Mesenchymal stem cell (in vitro differentiated cells and primary cell): Measurements from ENCODE around the gene PLCG2.
"Not testable (repeated sequence)": the region's sequence is repeated elsewhere in the genome, so short reads cannot be mapped to it uniquely, and the experiment has no call there.

ENCODE experiments used
- DNase-seq: peaks from one replicate; pipeline ENCODE4 v3.0.0-alpha.2; 2013
- H2AFZ ChIP-seq: one replicate; pipeline ENCODE4 v1.6.1; 2013; ENCODE audit warnings: low read depth, mild to moderate bottlenecking, control low read depth, inconsistent platforms, low read length, moderate library complexity
- H2AK5ac ChIP-seq: 2 replicates; pipeline ENCODE4 v1.6.1; 2013; ENCODE audit warnings: low read length, moderate library complexity, mild to moderate bottlenecking, inconsistent platforms; ENCODE audit not compliant: severe bottlenecking
- H2BK120ac ChIP-seq: one replicate; pipeline ENCODE4 v1.6.1; 2013; ENCODE audit warnings: low read depth, mild to moderate bottlenecking, inconsistent platforms, low read length, moderate library complexity
- H2BK12ac ChIP-seq, 2 experiments: one replicate each; pipeline ENCODE4 v1.6.1; 2013; ENCODE audit warnings: inconsistent platforms in 2 of 2, low read length in 2 of 2, mild to moderate bottlenecking in 2 of 2, moderate library complexity in 2 of 2, control low read depth in 1 of 2
- H2BK15ac ChIP-seq: one replicate; pipeline ENCODE4 v1.6.1; 2013; ENCODE audit warnings: mild to moderate bottlenecking, low read depth, inconsistent platforms; ENCODE audit not compliant: poor library complexity, severe bottlenecking
- H2BK5ac ChIP-seq: 2 replicates; pipeline ENCODE4 v1.6.1; 2013; ENCODE audit warnings: low read depth, mild to moderate bottlenecking, low read length, control low read depth, inconsistent platforms; ENCODE audit not compliant: poor library complexity, severe bottlenecking
- H3K14ac ChIP-seq, 2 experiments: one replicate each; pipeline ENCODE4 v1.6.1; 2013; ENCODE audit warnings: inconsistent platforms in 2 of 2, low read length in 2 of 2, control low read depth in 1 of 2, mild to moderate bottlenecking in 1 of 2, moderate library complexity in 1 of 2
- H3K18ac ChIP-seq, 2 experiments: one replicate each; pipeline ENCODE4 v1.6.1; 2013; ENCODE audit warnings: inconsistent platforms in 2 of 2, low read length in 2 of 2, control low read depth in 1 of 2, low read depth in 1 of 2, mild to moderate bottlenecking in 1 of 2
- H3K23ac ChIP-seq, 2 experiments: one replicate each; pipeline ENCODE4 v1.6.1; 2013; ENCODE audit warnings: inconsistent platforms in 2 of 2, low read length in 2 of 2, mild to moderate bottlenecking in 2 of 2, moderate library complexity in 2 of 2, control low read depth in 1 of 2
- H3K27ac ChIP-seq: 2 replicates; pipeline ENCODE4 v1.5.1; 2013; ENCODE audit warnings: mild to moderate bottlenecking, moderate library complexity, low read length, control low read depth, inconsistent platforms; ENCODE audit not compliant: poor library complexity, severe bottlenecking
- H3K27me3 ChIP-seq, 2 experiments: 2 replicates each; pipeline versions ENCODE4 v1.6.1 to v1.7.0; 2013; ENCODE audit warnings: low read length in 2 of 2, mild to moderate bottlenecking in 2 of 2, moderate library complexity in 2 of 2, control low read depth in 1 of 2, inconsistent platforms in 1 of 2; ENCODE audit not compliant: control insufficient read depth in 1 of 2, insufficient read depth in 1 of 2
- H3K36me3 ChIP-seq, 2 experiments: 2 replicates each; pipeline versions ENCODE4 v1.6.1 to v1.7.0; 2013; ENCODE audit warnings: low read length in 2 of 2, control low read depth in 1 of 2, inconsistent platforms in 1 of 2, low read depth in 1 of 2, mild to moderate bottlenecking in 1 of 2; ENCODE audit not compliant: insufficient read depth in 2 of 2, control insufficient read depth in 1 of 2
- H3K4ac ChIP-seq, 2 experiments: one replicate each; pipeline ENCODE4 v1.6.1; 2013; ENCODE audit warnings: inconsistent platforms in 2 of 2, low read length in 2 of 2, mild to moderate bottlenecking in 2 of 2, moderate library complexity in 2 of 2, control low read depth in 1 of 2, low read depth in 1 of 2
- H3K4me1 ChIP-seq: 2 replicates; pipeline ENCODE4 v1.6.1; 2013; ENCODE audit warnings: low read depth, low read length, control low read depth; ENCODE audit not compliant: control insufficient read depth, insufficient read depth
- H3K4me2 ChIP-seq: 2 replicates; pipeline ENCODE4 v1.6.1; 2013; ENCODE audit warnings: low read length, mild to moderate bottlenecking, inconsistent platforms; ENCODE audit not compliant: poor library complexity, severe bottlenecking
- H3K4me3 ChIP-seq, 2 experiments: 2 replicates each; pipeline versions ENCODE4 v1.5.1 to v1.7.0; 2013; ENCODE audit warnings: low read length in 2 of 2, mild to moderate bottlenecking in 2 of 2, control low read depth in 1 of 2, low read depth in 1 of 2; ENCODE audit not compliant: insufficient read depth in 1 of 2
- H3K79me1 ChIP-seq: replicated peaks from 2 replicates; pipeline ENCODE4 v1.6.1; 2013; ENCODE audit warnings: mild to moderate bottlenecking, control low read depth, low read length, inconsistent platforms; ENCODE audit not compliant: poor library complexity, severe bottlenecking
- H3K9ac ChIP-seq: 2 replicates; pipeline ENCODE4 v1.7.0; 2013; ENCODE audit warnings: mild to moderate bottlenecking, low read length, moderate library complexity
- H3K9me3 ChIP-seq: 2 replicates; pipeline ENCODE4 v1.7.0; 2013; ENCODE audit warnings: mild to moderate bottlenecking, low read length; ENCODE audit not compliant: control insufficient read depth
- H4K8ac ChIP-seq: one replicate; pipeline ENCODE4 v1.6.1; 2013; ENCODE audit warnings: inconsistent platforms, mild to moderate bottlenecking, low read length, moderate library complexity
- H4K91ac ChIP-seq: one replicate; pipeline ENCODE4 v1.6.1; 2013; ENCODE audit warnings: mild to moderate bottlenecking, low read length, inconsistent platforms
- WGBS: methylation state at CpG from one replicate; pipeline ENCODE4 v1.1.7; 2013; ENCODE audit warnings: mixed read lengths; 5-methylcytosine and 5-hydroxymethylcytosine counted together

Gene PLCG2

GRCh38 chr16:81738783-81739496, 40.2 kb upstream of the PLCG2 start:
- H3K14ac ChIP-seq = no peak overlapping the region
- H2AK5ac ChIP-seq = no peak overlapping the region
- WGBS = 66% methylated on average over 18 of the region's 18 CpGs
- H3K79me1 ChIP-seq = no peaks in the 10 kb centered on the region
- H3K4me1 ChIP-seq = no peaks in the 10 kb centered on the region
- no peak overlapping the region for H2BK120ac ChIP-seq
- H4K91ac ChIP-seq = no peak overlapping the region
- H3K9me3 ChIP-seq = no peaks in the 10 kb centered on the region
- H4K8ac ChIP-seq = no peak overlapping the region
- no peak overlapping the region for H3K4ac ChIP-seq
- no peak overlapping the region for H2BK12ac ChIP-seq
- H3K4me3 ChIP-seq = no peak overlapping the region
- no peak overlapping the region for H3K18ac ChIP-seq
- H3K23ac ChIP-seq = no peak overlapping the region
- H3K27ac ChIP-seq = no peak overlapping the region
- no peak overlapping the region for H2BK15ac ChIP-seq
- H3K36me3 ChIP-seq = no peaks in the 10 kb centered on the region
- H3K9ac ChIP-seq = no peak overlapping the region
- H3K27me3 ChIP-seq = peaks cover 10 to 16% of the 10 kb centered on the region in 2 experiments
- no peak for DNase-seq
- no peak overlapping the region for H2AFZ ChIP-seq
- H3K4me2 ChIP-seq = no peak overlapping the region
- no peak overlapping the region for H2BK5ac ChIP-seq

- Histone ChIP-seq H3K4ac (no peak overlapping the region), H3K27ac (no peak overlapping the region)
Measured at GRCh38 chr16:81739503-81739902, 39.6 kb upstream of the PLCG2 start.

GRCh38 chr16:81740169-81740568, 38.9 kb upstream of the PLCG2 start:
- Histone ChIP-seq H2AFZ (no peak overlapping the region), H3K4ac (no peak overlapping the region), H4K91ac (no peak overlapping the region), H2AK5ac (no peak overlapping the region), H2BK12ac (no peak overlapping the region), H3K14ac (no peak overlapping the region), H3K18ac (no peak overlapping the region), H3K27ac (no peak overlapping the region), H3K4me2 (no peak overlapping the region), H3K27me3 (peaks cover 10 to 16% of the 10 kb centered on the region in 2 experiments), H3K4me3 (no peak overlapping the region), H2BK120ac (no peak overlapping the region), H3K23ac (no peak overlapping the region), H3K9me3 (no peaks in the 10 kb centered on the region), H3K79me1 (no peaks in the 10 kb centered on the region), H2BK5ac (no peak overlapping the region), H2BK15ac (no peak overlapping the region), H4K8ac (no peak overlapping the region), H3K9ac (no peak overlapping the region), H3K36me3 (no peaks in the 10 kb centered on the region), H3K4me1 (no peaks in the 10 kb centered on the region)
- DNase-seq = no peak
- WGBS = 80% methylated on average over 7 of the region's 8 CpGs

More at GRCh38 chr16:81739503-81739902, 39.6 kb upstream of the PLCG2 start:
- H3K4me3 ChIP-seq = no peak overlapping the region
- H3K18ac ChIP-seq = no peak overlapping the region
- H3K4me2 ChIP-seq = no peak overlapping the region
- no peak overlapping the region for H3K23ac ChIP-seq
- peaks cover 10 to 16% of the 10 kb centered on the region in 2 experiments for H3K27me3 ChIP-seq
- no peak overlapping the region for H3K9ac ChIP-seq
- H3K9me3 ChIP-seq = no peaks in the 10 kb centered on the region
- no peak overlapping the region for H2AFZ ChIP-seq
- no peaks in the 10 kb centered on the region for H3K79me1 ChIP-seq
- no peaks in the 10 kb centered on the region for H3K36me3 ChIP-seq
- H4K91ac ChIP-seq = no peak overlapping the region
- no peak overlapping the region for H2BK12ac ChIP-seq
- no peak overlapping the region for H2BK15ac ChIP-seq
- H2BK120ac ChIP-seq = no peak overlapping the region
- 87% methylated on average over 6 of the region's 8 CpGs for WGBS
- no peak overlapping the region for H2BK5ac ChIP-seq
- no peak overlapping the region for H2AK5ac ChIP-seq
- H3K14ac ChIP-seq = no peak overlapping the region
- no peak overlapping the region for H4K8ac ChIP-seq
- H3K4me1 ChIP-seq = no peaks in the 10 kb centered on the region
- no peak for DNase-seq

- H3K23ac ChIP-seq, H3K9ac ChIP-seq, H4K8ac ChIP-seq, H2AFZ ChIP-seq, H3K79me1 ChIP-seq, H3K4ac ChIP-seq, H3K4me2 ChIP-seq, H3K4me1 ChIP-seq, H2BK5ac ChIP-seq, H3K18ac ChIP-seq, H2AK5ac ChIP-seq, H2BK120ac ChIP-seq, DNase-seq, H3K27ac ChIP-seq, H3K4me3 ChIP-seq, H3K36me3 ChIP-seq, H3K9me3 ChIP-seq, H2BK15ac ChIP-seq, H2BK12ac ChIP-seq, H4K91ac ChIP-seq, H3K14ac ChIP-seq: not testable (repeated sequence)
- peaks cover 10 to 16% of the 10 kb centered on the region in 2 experiments for H3K27me3 ChIP-seq
- whole genome bisulfite sequencing = 90% methylated on average over 5 of the region's 6 CpGs
Measured at GRCh38 chr16:81741430-81741770, 37.7 kb upstream of the PLCG2 start.
